Ascending aorta (tissue), 2 donors: Measurements from ENCODE around the gene CCDC183. TPM values are rescaled to one million over a fixed set of nuclear protein-coding genes. Genes with fewer than 3 reads are reported as not detected.

ENCODE experiments used
- DNase-seq, 2 donors: peaks; one replicate each; pipeline ENCODE4 v3.0.0-alpha.2; 2019; ENCODE audit warnings: low spot score in 2 of 2
- H3K27ac ChIP-seq, 2 donors: fragments of 200-600 bp; sonication (generic); one replicate each; pipeline ENCODE4 v1.5.1; 2016 to 2017; ENCODE audit warnings: mild to moderate bottlenecking in 1 of 2
- H3K27me3 ChIP-seq: fragments of 200-600 bp; sonication (generic); one replicate; pipeline ENCODE4 v1.5.1; 2017
- H3K36me3 ChIP-seq, 2 donors: fragments of 200-600 bp; sonication (generic); one replicate each; pipeline ENCODE4 v1.5.1; 2016
- H3K4me1 ChIP-seq, 2 donors: fragments of 200-600 bp; sonication (generic); one replicate each; pipeline ENCODE4 v1.5.1; 2016 to 2017; ENCODE audit warnings: mild to moderate bottlenecking in 1 of 2
- H3K4me3 ChIP-seq, 2 donors: fragments of 200-600 bp; sonication (generic); one replicate each; pipeline ENCODE4 v1.5.1; 2016 to 2017; ENCODE audit warnings: mild to moderate bottlenecking in 1 of 2
- H3K9me3 ChIP-seq, 2 donors: fragments of 200-600 bp; sonication (generic); one replicate each; pipeline ENCODE4 v1.5.1; 2016
- CTCF ChIP-seq, 3 experiments: fragments of 200-600 bp in 2 of 3; fragments of 450-650 bp in 1 of 3; sonication (generic) in 2 of 3; IDR thresholded peaks; one replicate each; pipeline ENCODE4 v1.5.1; 2016 to 2019; ENCODE audit warnings: antibody characterized with exemption in 3 of 3, mild to moderate bottlenecking in 1 of 3, moderate library complexity in 1 of 3
- intact Hi-C: fragments of 100-400 bp; cut with DNase I; formaldehyde crosslinking; loops from one replicate; pipeline ENCODE4 v1.15.1; 2023
- total RNA-seq: library from RNA; depleted of rRNA; stranded (reverse); fragments of >200 nt; gene quantifications from one replicate; pipeline ENCODE4 v1.1.0, GENCODE V29; 2016

CCDC183 gene
- total RNA-seq, 1 donor from 2014 or later = not detected

- intact Hi-C loops = no loop called here
- H3K36me3 ChIP-seq = peaks cover 10 to 12% of the 10 kb centered on the region in 2 donors
- no peak for DNase-seq
- H3K27ac ChIP-seq = no peak overlapping the region
- H3K4me3 ChIP-seq = no peak overlapping the region
- H3K4me1 ChIP-seq = peaks cover 4 to 14% of the 10 kb centered on the region in 2 donors
- TF ChIP-seq CTCF (IDR thresholded peaks at IDR 0.05) = no peak
- H3K27me3 ChIP-seq = no peaks in the 10 kb centered on the region
- no peaks in the 10 kb centered on the region for H3K9me3 ChIP-seq
Observed at GRCh38 chr9:136856541-136857141, 60.5 kb downstream of the CCDC183 start.

- no peak for TF ChIP-seq CTCF (IDR thresholded peaks at IDR 0.05)
- intact Hi-C loops = no loop called here
- Histone ChIP-seq H3K4me3 (no peak overlapping the region), H3K27ac (no peak overlapping the region), H3K36me3 (peaks cover 15 to 17% of the 10 kb centered on the region in 2 donors), H3K27me3 (no peaks in the 10 kb centered on the region), H3K4me1 (peaks cover 4 to 14% of the 10 kb centered on the region in 2 donors), H3K9me3 (no peaks in the 10 kb centered on the region)
- no peak for DNase-seq
Observed at GRCh38 chr9:136857166-136857565, 61.0 kb downstream of the CCDC183 start.

Other genes starting within 250 kb of the CCDC183 start
- gene EGFL7, start 133.4 kb upstream of the CCDC183 start, total RNA-seq = 443 TPM
- gene AGPAT2, start 108.9 kb upstream of the CCDC183 start, total RNA-seq = 129 TPM
- 86.2 TPM for gene DIPK1B, start 83.8 kb upstream of the CCDC183 start, total RNA-seq
- gene LCN10, start 53.4 kb upstream of the CCDC183 start, total RNA-seq = 28.5 TPM
- 130 TPM for gene LCN6, start 47.8 kb upstream of the CCDC183 start, total RNA-seq
- gene LCN8, start 38.1 kb upstream of the CCDC183 start, total RNA-seq = not detected
- not detected for gene LCN15, start 31.8 kb upstream of the CCDC183 start, total RNA-seq
- 10.9 TPM for gene TMEM141, start 5.0 kb upstream of the CCDC183 start, total RNA-seq
- 70.9 TPM for gene RABL6, start 11.6 kb downstream of the CCDC183 start, total RNA-seq
- gene AJM1, start 46.1 kb downstream of the CCDC183 start, total RNA-seq = 5.9 TPM
- 108 TPM for gene PHPT1, start 53.1 kb downstream of the CCDC183 start, total RNA-seq
- gene MAMDC4, start 56.0 kb downstream of the CCDC183 start, total RNA-seq = 5.0 TPM
- 140 TPM for gene EDF1, start 70.0 kb downstream of the CCDC183 start, total RNA-seq
- gene TRAF2, start 90.2 kb downstream of the CCDC183 start, total RNA-seq = 4.4 TPM
- 421 TPM for gene FBXW5, start 148.4 kb downstream of the CCDC183 start, total RNA-seq
- 8.6 TPM for gene C8G, start 148.9 kb downstream of the CCDC183 start, total RNA-seq
- gene LCN12, start 155.9 kb downstream of the CCDC183 start, total RNA-seq = not detected
- 68.3 TPM for gene PTGDS, start 181.2 kb downstream of the CCDC183 start, total RNA-seq
- not detected for gene LCNL1, start 186.7 kb downstream of the CCDC183 start, total RNA-seq
- 87.0 TPM for gene PAXX, start 196.1 kb downstream of the CCDC183 start, total RNA-seq
- 2.8 TPM for gene CLIC3, start 200.2 kb downstream of the CCDC183 start, total RNA-seq
- 102 TPM for gene ABCA2, start 231.9 kb downstream of the CCDC183 start, total RNA-seq
- gene FUT7, start 235.8 kb downstream of the CCDC183 start, total RNA-seq = not detected
- gene NPDC1, start 249.8 kb downstream of the CCDC183 start, total RNA-seq = 579 TPM